ENCODE data around the gene CT45A10.
"Not testable (repeated sequence)": the region's sequence is repeated elsewhere in the genome, so short reads cannot be mapped to it uniquely, and the experiment has no call there.

The CT45A10 gene

GRCh38 chrX:135892781-135893180 is 463 bp downstream of the CT45A10 start:
- TF ChIP-seq CTCF (IDR thresholded peaks at IDR 0.05; ENCODE audit: borderline replicate concordance, control extremely low read depth, extremely low read depth, insufficient read depth, missing control alignments) = no peak
- in situ Hi-C loops (cut with MboI; ENCODE audit: low sequenced_read_pairs, unreplicated experiment) = no loop called here
- no peak for DNase-seq (ENCODE audit: low spot score)

GRCh38 chrX:135890087-135890585 is 3.1 kb downstream of the CT45A10 start:
- DNase-seq (ENCODE audit: low spot score) = no peak
- in situ Hi-C loops (cut with MboI; ENCODE audit: low sequenced_read_pairs, unreplicated experiment) = no loop called here
- TF ChIP-seq CTCF (IDR thresholded peaks at IDR 0.05; ENCODE audit: borderline replicate concordance, control extremely low read depth, extremely low read depth, insufficient read depth, missing control alignments) = no peak

- in situ Hi-C loops (cut with MboI; ENCODE audit: low sequenced_read_pairs, unreplicated experiment); DNase-seq (ENCODE audit: low spot score): not testable (repeated sequence)
- peak; percentile 24 for TF ChIP-seq CTCF (IDR thresholded peaks at IDR 0.05; ENCODE audit: borderline replicate concordance, control extremely low read depth, extremely low read depth, insufficient read depth, missing control alignments)
These were observed 4.3 kb downstream of the CT45A10 start for GRCh38 chrX:135888976-135889375.

- DNase-seq (ENCODE audit: low spot score); in situ Hi-C loops (cut with MboI; ENCODE audit: low sequenced_read_pairs, unreplicated experiment): not testable (repeated sequence)
These were observed 5.0 kb downstream of the CT45A10 start for GRCh38 chrX:135888230-135888629.

- in situ Hi-C loops (cut with MboI; ENCODE audit: low sequenced_read_pairs, unreplicated experiment); DNase-seq (ENCODE audit: low spot score): not testable (repeated sequence)
These were observed 10.5 kb downstream of the CT45A10 start for GRCh38 chrX:135882741-135883140.

GRCh38 chrX:135871712-135872111 is 21.5 kb downstream of the CT45A10 start, which contains the start of gene CT45A9:
Gene CT45A9, minus strand, starts transcription at chrX:135871812. Its CDS starts 3,751 bp downstream, at chrX:135868061.
- DNase-seq (ENCODE audit: low spot score); in situ Hi-C loops (cut with MboI; ENCODE audit: low sequenced_read_pairs, unreplicated experiment): not testable (repeated sequence)

GRCh38 chrX:135854438-135854837 is 38.8 kb downstream of the CT45A10 start, which contains the start of gene CT45A8:
Gene CT45A8, minus strand, starts transcription at chrX:135854538. Its CDS starts 3,755 bp downstream, at chrX:135850783.
- DNase-seq (ENCODE audit: low spot score); in situ Hi-C loops (cut with MboI; ENCODE audit: low sequenced_read_pairs, unreplicated experiment): not testable (repeated sequence)

- in situ Hi-C loops (cut with MboI; ENCODE audit: low sequenced_read_pairs, unreplicated experiment); DNase-seq (ENCODE audit: low spot score): not testable (repeated sequence)
These were observed 56.1 kb downstream of the CT45A10 start, which contains the start of gene CT45A7 for GRCh38 chrX:135837180-135837579. Gene CT45A7, minus strand, starts transcription at chrX:135837280. Its CDS starts 3,747 bp downstream, at chrX:135833533.
